ENCODE results near the gene CYP46A1.

DNA sequence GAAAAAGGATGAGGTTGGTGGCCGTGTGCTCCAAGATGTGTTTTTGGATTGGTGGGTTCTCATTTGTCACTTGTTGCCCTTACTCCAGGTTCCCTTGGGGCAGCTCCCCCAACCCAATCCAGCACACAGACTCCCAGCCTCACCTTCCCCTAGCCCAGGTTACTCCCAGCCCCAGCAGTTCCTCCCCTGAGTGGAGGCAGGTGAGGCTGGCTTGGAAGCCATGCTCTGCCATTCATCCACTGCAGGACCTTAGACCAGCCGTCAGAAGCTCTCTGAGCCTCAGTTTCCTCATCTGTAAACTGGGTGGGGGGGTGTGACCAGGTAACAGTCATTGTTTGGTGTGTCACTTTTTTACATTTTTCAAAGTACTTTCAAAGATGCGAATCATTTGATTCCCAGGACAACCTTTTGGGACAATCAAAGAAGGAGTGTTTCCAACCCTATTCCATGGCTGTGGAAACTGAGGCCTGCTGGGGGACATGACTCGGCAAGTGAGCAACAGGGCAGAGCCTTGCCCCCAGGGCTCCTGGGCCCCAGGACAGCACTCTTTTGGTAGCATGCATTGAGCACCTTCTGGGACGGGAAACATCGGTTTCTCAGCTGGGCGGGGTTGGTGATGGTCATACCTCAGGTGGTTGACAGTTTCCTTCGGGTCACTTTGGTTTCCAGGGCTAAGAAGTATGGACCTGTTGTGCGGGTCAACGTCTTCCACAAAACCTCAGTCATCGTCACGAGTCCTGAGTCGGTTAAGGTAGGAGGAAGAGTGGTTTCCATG, 7.2 kb downstream of the CYP46A1 start:
- TF ChIP-seq POLR2A (IDR thresholded peaks at IDR 0.05), result no peak
- TF ChIP-seq, protein P1, sequence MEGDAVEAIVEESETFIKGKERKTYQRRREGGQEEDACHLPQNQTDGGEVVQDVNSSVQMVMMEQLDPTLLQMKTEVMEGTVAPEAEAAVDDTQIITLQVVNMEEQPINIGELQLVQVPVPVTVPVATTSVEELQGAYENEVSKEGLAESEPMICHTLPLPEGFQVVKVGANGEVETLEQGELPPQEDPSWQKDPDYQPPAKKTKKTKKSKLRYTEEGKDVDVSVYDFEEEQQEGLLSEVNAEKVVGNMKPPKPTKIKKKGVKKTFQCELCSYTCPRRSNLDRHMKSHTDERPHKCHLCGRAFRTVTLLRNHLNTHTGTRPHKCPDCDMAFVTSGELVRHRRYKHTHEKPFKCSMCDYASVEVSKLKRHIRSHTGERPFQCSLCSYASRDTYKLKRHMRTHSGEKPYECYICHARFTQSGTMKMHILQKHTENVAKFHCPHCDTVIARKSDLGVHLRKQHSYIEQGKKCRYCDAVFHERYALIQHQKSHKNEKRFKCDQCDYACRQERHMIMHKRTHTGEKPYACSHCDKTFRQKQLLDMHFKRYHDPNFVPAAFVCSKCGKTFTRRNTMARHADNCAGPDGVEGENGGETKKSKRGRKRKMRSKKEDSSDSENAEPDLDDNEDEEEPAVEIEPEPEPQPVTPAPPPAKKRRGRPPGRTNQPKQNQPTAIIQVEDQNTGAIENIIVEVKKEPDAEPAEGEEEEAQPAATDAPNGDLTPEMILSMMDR (IDR thresholded peaks at IDR 0.05), result no peak
